ENCODE measurements around the gene PLPP1. TPM values are rescaled to one million over a fixed set of nuclear protein-coding genes. Genes with fewer than 3 reads are reported as not detected.

Gene PLPP1
- total and polyA plus RNA-seq, 2 of the 8 experiments (the other 6 are each of a cell fraction or from before 2014, with no cell fraction given): 43.7 to 91.3 TPM

GRCh38 chr5:55463613-55464012 is 71.2 kb downstream of the PLPP1 start (continued):
- TF ChIP-seq SP4 (IDR thresholded peaks at IDR 0.05; ENCODE audit: low read length) (no peak), JUND (IDR thresholded peaks at IDR 0.05; ENCODE audit: low read length) (no peak), SIRT6 (IDR thresholded peaks at IDR 0.05; ENCODE audit: low read length) (no peak), ZNF274 (IDR thresholded peaks at IDR 0.05; ENCODE audit: borderline replicate concordance, extremely low read depth, low read length) (no peak)

All from H1 (cell line).